GM19468 (cell line): ENCODE results near the gene TMED8.
"Not testable (repeated sequence)": the region's sequence is repeated elsewhere in the genome, so short reads cannot be mapped to it uniquely, and the experiment has no call there.

Source experiments
- ATAC-seq: cut with Tn5 transposase; IDR thresholded peaks from one replicate; pipeline ENCODE4 v1.9.1; 2021; ENCODE audit warnings: mild to moderate bottlenecking, moderate library complexity, moderate number of reproducible peaks; ENCODE audit not compliant: unreplicated experiment; ENCODE audit errors: extremely low read depth

TMED8 gene, protein sequence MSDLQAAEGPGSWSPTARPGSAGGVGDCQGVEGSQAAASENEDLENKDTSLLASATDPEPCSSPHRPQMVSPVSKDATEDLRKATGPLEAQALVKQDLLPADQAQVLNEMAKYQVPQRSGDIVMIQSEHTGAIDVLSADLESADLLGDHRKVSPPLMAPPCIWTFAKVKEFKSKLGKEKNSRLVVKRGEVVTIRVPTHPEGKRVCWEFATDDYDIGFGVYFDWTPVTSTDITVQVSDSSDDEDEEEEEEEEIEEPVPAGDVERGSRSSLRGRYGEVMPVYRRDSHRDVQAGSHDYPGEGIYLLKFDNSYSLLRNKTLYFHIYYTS

DNA sequence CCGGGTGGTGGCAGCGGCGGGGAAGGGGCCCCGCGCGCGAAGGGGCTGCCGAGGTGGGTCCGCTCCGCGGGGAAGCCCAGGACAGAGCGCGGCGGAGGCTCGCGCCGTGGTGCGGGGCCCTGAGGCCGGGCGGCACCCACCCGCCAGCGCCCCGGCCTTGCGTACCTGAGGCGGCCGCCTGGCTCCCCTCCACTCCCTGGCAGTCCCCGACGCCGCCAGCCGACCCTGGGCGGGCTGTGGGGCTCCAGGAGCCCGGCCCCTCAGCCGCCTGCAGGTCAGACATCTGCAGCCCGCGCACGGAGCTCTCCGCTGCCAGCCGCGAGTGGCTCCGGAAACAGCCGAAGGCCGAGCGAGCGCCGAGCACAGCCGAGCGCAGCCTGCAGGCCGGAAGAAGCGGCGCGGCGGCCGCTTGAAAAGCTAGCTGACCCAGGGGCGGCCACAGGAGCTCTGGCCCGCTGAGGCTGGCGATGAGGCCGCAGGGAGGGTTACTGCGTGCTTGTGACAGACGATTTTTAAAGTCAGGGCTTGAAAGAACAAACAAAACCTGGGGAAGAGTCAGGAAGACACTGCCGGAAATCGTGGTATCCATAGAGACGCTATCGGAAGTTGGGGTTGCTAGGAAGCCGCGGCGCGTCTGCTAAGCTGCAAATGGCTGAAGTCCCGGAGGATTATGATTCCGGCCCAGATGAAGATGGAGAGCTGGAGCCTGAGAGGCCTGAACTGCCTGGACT, at the start of gene TMED8, which contains the start of gene SAMD15:
Gene TMED8, minus strand, starts transcription at position 324 of the 731 bp plus-strand sequence. Its CDS starts 41 bp downstream, at position 283.
Gene SAMD15, plus strand, starts transcription at position 609 of the 731 bp plus-strand sequence. Its CDS starts 40 bp downstream, at position 649.
- ATAC-seq, result peak; percentile 93

DNA sequence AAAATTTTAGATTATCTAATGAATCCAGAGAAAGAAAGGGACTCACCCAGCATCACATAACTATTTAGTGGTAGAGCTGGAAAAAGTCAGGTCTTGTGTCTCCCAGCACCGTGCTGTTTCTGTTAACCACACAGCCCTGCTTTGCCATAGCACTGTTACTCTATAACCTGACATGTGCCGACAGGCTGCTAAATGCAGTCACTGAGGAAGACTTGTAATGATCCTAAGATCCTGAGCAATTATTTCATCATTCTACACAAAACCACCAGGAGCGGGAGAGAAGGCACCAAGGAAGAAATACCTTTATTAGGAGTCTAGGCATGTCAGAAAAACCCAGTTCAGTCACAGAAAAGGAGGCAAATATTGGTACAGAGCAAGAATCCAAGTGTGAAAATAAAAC, 49.5 kb upstream of the TMED8 start:
- ATAC-seq, result no peak

GRCh38 chr14:77424862-77425261, 48.0 kb upstream of the TMED8 start:
- ATAC-seq, result no peak

DNA sequence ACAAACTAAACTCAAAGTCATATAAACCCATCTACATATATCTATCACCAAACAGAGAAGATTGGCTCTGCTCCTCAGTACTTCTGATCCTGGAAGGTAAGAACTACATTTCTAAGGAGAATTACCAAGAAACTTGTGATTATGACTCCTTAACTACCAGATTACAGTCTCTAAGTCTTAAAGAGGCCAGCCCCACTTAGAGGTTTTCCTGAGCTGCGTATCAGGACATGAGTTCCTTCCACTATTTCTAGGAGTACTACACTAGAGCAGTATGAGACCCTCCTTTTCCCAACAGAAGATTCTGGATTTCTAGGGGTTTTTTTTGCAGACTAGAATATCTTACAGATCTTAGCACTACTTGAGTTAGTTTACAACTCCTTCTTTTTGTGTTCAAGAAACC, 46.5 kb upstream of the TMED8 start, which contains the start of gene NOXRED1:
Gene NOXRED1, minus strand, starts transcription at position 101 of the 400 bp plus-strand sequence. CDS start 634 bp downstream, outside the sequence.
- ATAC-seq, result no peak

GRCh38 chr14:77421201-77421600, 44.3 kb upstream of the TMED8 start:
- ATAC-seq, result no peak

GRCh38 chr14:77416836-77417235, 39.9 kb upstream of the TMED8 start:
- no peak for ATAC-seq

DNA sequence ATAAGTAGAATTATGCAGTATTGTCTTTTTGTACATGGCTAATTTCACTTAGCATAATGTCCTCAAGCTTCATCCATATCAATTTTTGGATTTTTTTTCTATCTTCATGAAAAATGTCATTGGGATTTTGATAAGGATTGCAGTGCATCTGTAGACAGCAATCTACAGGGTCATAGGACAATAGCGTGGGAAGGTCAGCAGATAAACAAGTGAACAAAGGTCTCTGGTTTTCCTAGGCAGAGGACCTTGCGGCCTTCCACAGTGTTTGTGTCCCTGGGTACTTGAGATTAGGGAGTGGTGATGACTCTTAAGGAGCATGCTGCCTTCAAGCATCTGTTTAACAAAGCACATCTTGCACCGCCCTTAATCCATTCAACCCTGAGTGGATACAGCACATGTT, 39.2 kb upstream of the TMED8 start:
- not testable (repeated sequence) for ATAC-seq

GRCh38 chr14:77415403-77416030, 38.6 kb upstream of the TMED8 start:
- not testable (repeated sequence) for ATAC-seq

DNA sequence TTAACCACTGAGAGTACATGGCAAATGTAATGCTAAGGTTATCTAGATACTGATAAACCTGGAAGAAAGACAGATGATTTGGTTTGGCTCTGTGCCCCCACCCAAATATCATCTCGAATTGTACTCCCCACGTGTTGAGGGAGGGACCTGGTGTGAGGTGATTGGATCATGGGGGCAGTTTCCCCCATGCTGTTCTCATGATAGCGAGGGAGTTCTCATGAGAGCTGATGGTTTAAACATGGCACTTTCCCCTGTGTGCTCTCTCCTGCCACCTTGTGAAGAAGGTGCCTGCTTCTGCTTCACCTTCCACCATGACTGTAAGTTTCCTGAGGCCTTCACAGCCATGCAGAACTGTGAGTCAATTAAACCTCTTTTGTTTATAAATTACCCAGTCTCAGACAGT, 32.2 kb upstream of the TMED8 start:
- no peak for ATAC-seq

- no peak for ATAC-seq
Measured at GRCh38 chr14:77407158-77407557, 30.3 kb upstream of the TMED8 start.

GRCh38 chr14:77406718-77407117, 29.8 kb upstream of the TMED8 start:
- ATAC-seq, result no peak

DNA sequence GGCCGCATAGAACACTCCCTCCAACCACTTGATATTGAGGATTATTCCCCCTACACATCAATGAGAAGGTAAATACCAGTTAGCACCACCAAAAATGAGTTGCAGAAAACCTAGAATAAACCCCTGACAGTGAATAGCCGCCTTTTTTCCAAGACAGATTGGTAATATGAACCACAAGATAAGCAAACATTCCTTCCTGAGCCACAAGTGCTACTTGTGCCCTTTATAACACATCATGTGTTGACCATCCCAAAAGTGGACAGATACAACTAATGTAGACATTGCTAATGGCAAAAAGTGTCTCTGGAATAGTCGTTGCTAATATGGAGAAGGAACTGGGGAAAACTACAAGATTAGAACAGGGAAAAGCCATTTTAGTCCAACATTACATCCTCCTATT, 29.2 kb upstream of the TMED8 start:
- ATAC-seq, result no peak

DNA sequence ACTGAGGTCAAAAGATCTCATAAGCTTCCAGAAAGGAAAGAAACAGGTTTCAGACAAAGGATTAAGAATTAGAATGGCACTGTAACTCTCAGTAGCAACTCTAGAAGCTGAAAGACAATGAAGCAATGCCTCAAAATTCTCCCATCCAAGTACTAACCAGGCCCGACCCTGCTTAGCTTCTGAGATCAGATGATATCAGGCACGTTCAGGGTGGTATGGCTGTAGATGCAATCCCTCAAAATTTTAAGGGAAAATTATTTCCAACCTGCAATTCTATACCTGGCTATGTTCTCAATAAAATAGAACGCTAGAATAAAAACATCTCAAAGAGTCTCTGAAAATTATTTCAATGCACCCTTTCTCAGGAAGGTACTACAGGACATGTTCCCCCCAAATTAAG, 26.9 kb upstream of the TMED8 start:
- ATAC-seq, result no peak

DNA sequence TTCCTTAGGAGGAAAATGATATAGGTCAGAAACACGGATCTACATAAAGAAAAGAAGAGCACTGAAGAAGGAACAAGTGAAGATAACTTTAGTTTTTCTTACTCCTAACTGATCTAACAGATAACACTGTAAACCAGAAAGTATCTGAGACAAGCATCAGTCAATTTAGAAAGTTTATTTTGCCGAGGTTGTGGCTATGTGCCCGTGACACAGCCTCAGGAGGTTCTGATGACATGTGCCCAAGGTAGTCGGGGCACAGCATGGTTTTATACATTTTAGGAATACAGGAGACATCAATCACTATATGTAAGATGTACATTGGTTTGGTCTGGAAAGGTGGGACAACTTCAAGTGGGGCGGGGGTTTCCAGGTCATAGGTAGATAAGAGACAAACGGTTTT, 23.3 kb upstream of the TMED8 start:
- ATAC-seq, result no peak

GRCh38 chr14:77390188-77390587, 13.3 kb upstream of the TMED8 start:
- no peak for ATAC-seq

- ATAC-seq, result no peak
Measured at GRCh38 chr14:77378701-77379100, 1.8 kb upstream of the TMED8 start.

DNA sequence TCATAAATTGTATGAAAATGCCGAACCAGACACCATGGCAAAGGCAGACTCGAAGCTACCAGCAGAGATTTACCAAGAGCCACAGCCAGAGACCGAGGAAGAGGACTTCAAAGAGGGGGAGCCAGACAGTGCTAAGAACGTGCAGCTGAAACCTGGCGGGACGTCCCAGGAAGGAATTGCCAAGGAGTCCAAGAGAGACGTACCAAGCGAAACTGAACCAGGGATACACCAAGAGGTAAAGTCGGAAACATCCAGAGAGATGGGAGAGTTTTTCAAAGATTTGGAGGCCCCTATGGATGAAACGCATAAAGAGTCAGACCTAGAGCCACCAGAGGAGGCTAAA, 579 bp upstream of the TMED8 start:
- ATAC-seq, result no peak

- ATAC-seq, result no peak
Measured at GRCh38 chr14:77375973-77376770, 722 bp downstream of the TMED8 start.

DNA sequence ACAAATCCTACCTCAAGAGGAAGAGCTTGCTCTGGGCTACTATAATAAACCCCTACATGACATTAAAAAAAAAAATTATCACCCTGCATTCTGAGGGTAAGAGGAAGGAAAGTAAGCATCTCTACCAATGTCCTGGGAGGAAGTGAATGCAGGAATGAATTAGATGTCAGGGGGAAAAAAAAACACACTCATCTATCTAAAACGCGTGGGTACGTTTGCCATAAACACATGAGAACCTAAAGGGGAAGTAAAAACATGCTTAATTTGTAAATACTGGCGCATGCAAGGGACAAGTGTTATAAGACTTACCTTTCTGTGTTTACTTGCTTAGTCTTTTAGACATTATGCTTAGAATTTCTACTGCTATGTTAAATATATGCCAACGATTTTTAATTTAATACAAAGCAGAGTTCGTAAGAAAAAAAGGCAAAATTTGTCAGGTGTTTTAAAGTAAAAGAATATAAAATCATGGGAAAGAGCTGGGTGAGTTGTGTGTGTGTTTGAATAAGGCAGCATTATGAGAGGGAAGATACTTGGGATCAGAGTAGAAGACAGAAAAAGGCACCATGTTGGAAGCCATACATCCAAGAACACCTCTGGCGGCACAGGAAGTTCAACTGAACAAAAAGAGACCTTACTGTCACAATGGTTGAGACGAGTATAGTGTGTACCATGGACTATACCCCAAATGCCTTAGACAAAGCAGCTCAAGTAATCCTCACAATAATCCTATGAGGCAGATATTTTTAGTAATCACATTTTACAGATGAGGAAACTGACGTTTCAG, 1.5 kb downstream of the TMED8 start:
- ATAC-seq, result no peak
